ENCODE data around the gene NAALADL2. TPM values are rescaled to one million over a fixed set of nuclear protein-coding genes. Genes with fewer than 3 reads are reported as not detected.

Gene NAALADL2
- total RNA-seq, 2 experiments from 2014 or later = 0.30 to 1.2 TPM

DNA sequence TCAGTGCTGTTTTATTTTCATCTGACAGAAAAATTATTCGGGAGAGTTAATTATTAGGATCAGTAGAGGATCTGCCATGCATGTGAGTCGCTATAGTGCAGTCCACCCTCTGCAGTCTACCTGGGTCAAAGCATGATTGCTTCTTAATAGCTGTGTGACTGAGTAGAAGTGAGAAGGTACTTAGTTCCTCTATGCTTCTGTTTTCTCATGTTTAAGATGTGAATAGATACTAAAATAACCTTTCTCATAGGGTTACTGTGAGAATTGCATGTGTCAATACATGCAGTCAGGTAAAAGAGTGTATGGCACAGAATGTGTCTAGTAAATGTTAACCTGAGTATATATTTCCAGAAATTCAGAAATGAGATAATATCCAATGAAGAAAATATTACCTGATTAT lies 435.7 kb downstream of the NAALADL2 start:
- Histone ChIP-seq H3K27ac (ENCODE audit: low read depth in 1 of 2, low read length in 2 of 2) (no peak overlapping the region), H3K36me3 (ENCODE audit: insufficient read depth, low read length) (no peaks in the 10 kb centered on the region), H3K4me3 (ENCODE audit: low read length) (no peak overlapping the region), H3K9me3 (ENCODE audit: control insufficient read depth in 1 of 2, insufficient read depth in 1 of 2, low read length in 2 of 2) (no peaks in the 10 kb centered on the region), H3K4me1 (ENCODE audit: insufficient read depth, low read length) (no peaks in the 10 kb centered on the region), H3K27me3 (ENCODE audit: control insufficient read depth in 1 of 2, insufficient read depth in 2 of 2, low read length in 2 of 2) (no peaks in the 10 kb centered on the region)
- intact Hi-C loops (cut with DNase I, micrococcal nuclease) = no loop called here
- TF ChIP-seq, protein P1, sequence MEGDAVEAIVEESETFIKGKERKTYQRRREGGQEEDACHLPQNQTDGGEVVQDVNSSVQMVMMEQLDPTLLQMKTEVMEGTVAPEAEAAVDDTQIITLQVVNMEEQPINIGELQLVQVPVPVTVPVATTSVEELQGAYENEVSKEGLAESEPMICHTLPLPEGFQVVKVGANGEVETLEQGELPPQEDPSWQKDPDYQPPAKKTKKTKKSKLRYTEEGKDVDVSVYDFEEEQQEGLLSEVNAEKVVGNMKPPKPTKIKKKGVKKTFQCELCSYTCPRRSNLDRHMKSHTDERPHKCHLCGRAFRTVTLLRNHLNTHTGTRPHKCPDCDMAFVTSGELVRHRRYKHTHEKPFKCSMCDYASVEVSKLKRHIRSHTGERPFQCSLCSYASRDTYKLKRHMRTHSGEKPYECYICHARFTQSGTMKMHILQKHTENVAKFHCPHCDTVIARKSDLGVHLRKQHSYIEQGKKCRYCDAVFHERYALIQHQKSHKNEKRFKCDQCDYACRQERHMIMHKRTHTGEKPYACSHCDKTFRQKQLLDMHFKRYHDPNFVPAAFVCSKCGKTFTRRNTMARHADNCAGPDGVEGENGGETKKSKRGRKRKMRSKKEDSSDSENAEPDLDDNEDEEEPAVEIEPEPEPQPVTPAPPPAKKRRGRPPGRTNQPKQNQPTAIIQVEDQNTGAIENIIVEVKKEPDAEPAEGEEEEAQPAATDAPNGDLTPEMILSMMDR (IDR thresholded peaks at IDR 0.05) = no peak
- Mint-ChIP-seq H3K36me3 (ENCODE audit: low read depth) (no peaks in the 10 kb centered on the region), H3K27me3 (no peaks in the 10 kb centered on the region), H3K4me3 (no peak overlapping the region), H3K9me3 (peaks cover 6% of the 10 kb centered on the region), H3K27ac (no peak overlapping the region), H3K4me1 (ENCODE audit: low read depth) (no peaks in the 10 kb centered on the region)
- CTCF ChIA-PET = no interaction called here
- DNase-seq (no peak), ATAC-seq (ENCODE audit: poor library complexity) (no peak)
- POLR2A ChIA-PET = no interaction called here

DNA sequence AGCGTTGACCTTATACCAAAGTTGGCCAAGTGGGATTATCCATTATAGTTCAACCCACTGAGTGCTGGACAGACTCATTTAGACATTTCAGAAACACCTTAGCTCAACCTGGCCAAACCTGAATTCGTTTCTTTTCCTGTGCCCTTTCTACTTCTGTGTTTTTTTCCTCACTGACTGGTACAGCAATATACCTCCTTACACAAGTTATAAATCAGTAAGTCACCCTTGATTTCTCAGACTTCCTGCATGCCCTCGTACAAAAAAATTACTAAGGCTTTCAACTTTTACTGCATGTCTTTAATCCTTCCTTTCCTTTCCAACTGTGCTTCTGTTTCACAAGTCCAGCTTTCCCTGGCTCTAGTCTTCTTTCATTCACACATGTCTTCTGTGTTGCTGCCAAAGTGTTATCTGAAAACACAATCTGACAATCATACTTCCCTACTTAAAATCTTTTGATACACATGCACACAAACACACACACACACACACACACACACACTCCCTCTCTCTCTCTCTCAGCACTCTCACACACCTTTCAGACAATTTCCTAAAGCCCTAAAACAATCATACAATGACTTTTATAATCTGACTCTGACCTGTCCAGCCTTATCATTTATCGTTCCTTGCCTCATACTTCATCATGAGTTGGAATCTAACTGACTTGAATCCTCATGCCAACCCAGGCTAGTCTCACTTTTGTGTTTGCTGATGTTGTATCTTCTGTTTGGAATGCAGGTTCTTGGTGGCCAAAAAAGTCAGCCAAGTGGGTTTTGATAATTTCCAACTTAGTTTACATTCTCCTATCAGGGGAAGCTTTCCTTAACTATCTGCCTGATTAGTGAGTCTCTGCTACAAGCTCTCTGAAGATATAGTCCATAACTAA lies 436.4 kb downstream of the NAALADL2 start:
- ChIA-PET CTCF (no interaction called here), POLR2A (no interaction called here)
- Histone ChIP-seq H3K4me3 (ENCODE audit: low read length) (no peak overlapping the region), H3K27me3 (ENCODE audit: control insufficient read depth in 1 of 2, insufficient read depth in 2 of 2, low read length in 2 of 2) (no peaks in the 10 kb centered on the region), H3K27ac (ENCODE audit: low read depth in 1 of 2, low read length in 2 of 2) (no peak overlapping the region), H3K36me3 (ENCODE audit: insufficient read depth, low read length) (no peaks in the 10 kb centered on the region), H3K9me3 (ENCODE audit: control insufficient read depth in 1 of 2, insufficient read depth in 1 of 2, low read length in 2 of 2) (no peaks in the 10 kb centered on the region), H3K4me1 (ENCODE audit: insufficient read depth, low read length) (no peaks in the 10 kb centered on the region)
- Mint-ChIP-seq H3K4me3 (no peak overlapping the region), H3K36me3 (ENCODE audit: low read depth) (no peaks in the 10 kb centered on the region), H3K4me1 (ENCODE audit: low read depth) (no peaks in the 10 kb centered on the region), H3K27me3 (no peaks in the 10 kb centered on the region), H3K27ac (no peak overlapping the region), H3K9me3 (peaks cover 6% of the 10 kb centered on the region)
- intact Hi-C loops (cut with DNase I, micrococcal nuclease) = no loop called here
- ATAC-seq (ENCODE audit: poor library complexity) (no peak), DNase-seq (no peak)
- TF ChIP-seq, protein P1 (IDR thresholded peaks at IDR 0.05) = no peak

GRCh38 chr3:175297216-175297615 lies 438.1 kb downstream of the NAALADL2 start:
- ChIA-PET CTCF (no interaction called here), POLR2A (no interaction called here)
- Histone ChIP-seq H3K4me3 (ENCODE audit: low read length) (no peak overlapping the region), H3K4me1 (ENCODE audit: insufficient read depth, low read length) (no peaks in the 10 kb centered on the region), H3K27me3 (ENCODE audit: control insufficient read depth in 1 of 2, insufficient read depth in 2 of 2, low read length in 2 of 2) (no peaks in the 10 kb centered on the region), H3K27ac (ENCODE audit: low read depth in 1 of 2, low read length in 2 of 2) (no peak overlapping the region), H3K36me3 (ENCODE audit: insufficient read depth, low read length) (no peaks in the 10 kb centered on the region), H3K9me3 (ENCODE audit: control insufficient read depth in 1 of 2, insufficient read depth in 1 of 2, low read length in 2 of 2) (no peaks in the 10 kb centered on the region)
- Mint-ChIP-seq H3K27ac (no peak overlapping the region), H3K4me1 (ENCODE audit: low read depth) (no peaks in the 10 kb centered on the region), H3K27me3 (no peaks in the 10 kb centered on the region), H3K9me3 (peaks cover 6% of the 10 kb centered on the region), H3K4me3 (no peak overlapping the region), H3K36me3 (ENCODE audit: low read depth) (no peaks in the 10 kb centered on the region)
- TF ChIP-seq, protein P1 (IDR thresholded peaks at IDR 0.05) = no peak
- DNase-seq (no peak), ATAC-seq (ENCODE audit: poor library complexity) (no peak)
- intact Hi-C loops (cut with DNase I, micrococcal nuclease) = no loop called here

Measured in CD4-positive, alpha-beta T cell (primary cell).